GM18868 (cell line): Measurements from ENCODE around the gene KCTD17.

ENCODE experiments used
- ATAC-seq: cut with Tn5 transposase; IDR thresholded peaks from one replicate; pipeline ENCODE4 v1.9.1; 2021; ENCODE audit warnings: mild to moderate bottlenecking, moderate library complexity; ENCODE audit not compliant: unreplicated experiment

Gene KCTD17

GRCh38 chr22:37043209-37043827 is 8.2 kb upstream of the KCTD17 start:
- ATAC-seq = no peak

- ATAC-seq = peak; percentile 41
These were observed 7.6 kb upstream of the KCTD17 start for GRCh38 chr22:37043828-37044538.

GRCh38 chr22:37044634-37045625 is 6.6 kb upstream of the KCTD17 start:
- ATAC-seq = no peak

- ATAC-seq = no peak
These were observed 5.6 kb upstream of the KCTD17 start for GRCh38 chr22:37045958-37046357.

- ATAC-seq = no peak
These were observed 5.0 kb upstream of the KCTD17 start for GRCh38 chr22:37046589-37046988.

GRCh38 chr22:37047006-37047405 is 4.5 kb upstream of the KCTD17 start:
- no peak for ATAC-seq

- no peak for ATAC-seq
These were observed 3.4 kb upstream of the KCTD17 start for GRCh38 chr22:37048133-37048532.

GRCh38 chr22:37049224-37049623 is 2.3 kb upstream of the KCTD17 start:
- no peak for ATAC-seq

- no peak for ATAC-seq
These were observed 629 bp upstream of the KCTD17 start for GRCh38 chr22:37050913-37051312.

- no peak for ATAC-seq
These were observed 1.1 kb downstream of the KCTD17 start for GRCh38 chr22:37052386-37053309.

- ATAC-seq = no peak
These were observed 1.9 kb downstream of the KCTD17 start for GRCh38 chr22:37053310-37054055.

- ATAC-seq = no peak
These were observed 2.5 kb downstream of the KCTD17 start for GRCh38 chr22:37054056-37054395.

GRCh38 chr22:37054600-37055365 is 3.2 kb downstream of the KCTD17 start:
- no peak for ATAC-seq

- no peak for ATAC-seq
These were observed 4.7 kb downstream of the KCTD17 start for GRCh38 chr22:37056246-37056645.

- no peak for ATAC-seq
These were observed 5.7 kb downstream of the KCTD17 start for GRCh38 chr22:37057226-37057625.

GRCh38 chr22:37057796-37058510 is 6.4 kb downstream of the KCTD17 start:
- ATAC-seq = no peak

GRCh38 chr22:37058917-37059701 is 7.6 kb downstream of the KCTD17 start:
- ATAC-seq = no peak
